NK-92 (cell line): ENCODE results near the gene IRAK1BP1.
"Not testable (repeated sequence)": the region's sequence is repeated elsewhere in the genome, so short reads cannot be mapped to it uniquely, and the experiment has no call there.

Experiments
- DNase-seq: peaks from one replicate; lab custom pipeline; 2025; ENCODE audit not compliant: unreplicated experiment; lab: John Stamatoyannopoulos, UW

IRAK1BP1 gene

GRCh38 chr6:78883651-78884050 lies 16.3 kb downstream of the IRAK1BP1 start:
- DNase-seq, result no peak

- not testable (repeated sequence) for DNase-seq
These were observed 22.6 kb downstream of the IRAK1BP1 start for GRCh38 chr6:78889901-78890300.

GRCh38 chr6:78896227-78896626 lies 28.9 kb downstream of the IRAK1BP1 start:
- no peak for DNase-seq

GRCh38 chr6:78908621-78909020 lies 41.3 kb downstream of the IRAK1BP1 start:
- no peak for DNase-seq

GRCh38 chr6:78909391-78909790 lies 42.0 kb downstream of the IRAK1BP1 start:
- DNase-seq, result no peak

GRCh38 chr6:78910010-78910409 lies 42.7 kb downstream of the IRAK1BP1 start:
- DNase-seq, result no peak

- no peak for DNase-seq
These were observed 43.3 kb downstream of the IRAK1BP1 start for GRCh38 chr6:78910591-78911171.

- DNase-seq, result no peak
These were observed 44.0 kb downstream of the IRAK1BP1 start for GRCh38 chr6:78911218-78911940.

GRCh38 chr6:78916411-78916810 lies 49.1 kb downstream of the IRAK1BP1 start:
- DNase-seq, result no peak

- no peak for DNase-seq
These were observed 50.4 kb downstream of the IRAK1BP1 start for GRCh38 chr6:78917788-78918187.

- DNase-seq, result not testable (repeated sequence)
These were observed 53.8 kb downstream of the IRAK1BP1 start for GRCh38 chr6:78921168-78921567.

GRCh38 chr6:78925317-78925716 lies 58.0 kb downstream of the IRAK1BP1 start:
- no peak for DNase-seq

- DNase-seq, result no peak
These were observed 68.2 kb downstream of the IRAK1BP1 start for GRCh38 chr6:78935553-78935952.

- no peak for DNase-seq
These were observed 69.2 kb downstream of the IRAK1BP1 start for GRCh38 chr6:78936515-78936914.

GRCh38 chr6:78942446-78942845 lies 75.1 kb downstream of the IRAK1BP1 start:
- DNase-seq, result no peak

GRCh38 chr6:78947529-78947928 lies 80.2 kb downstream of the IRAK1BP1 start:
- no peak for DNase-seq

GRCh38 chr6:78947962-78948361 lies 80.6 kb downstream of the IRAK1BP1 start:
- DNase-seq, result no peak

- no peak for DNase-seq
These were observed 81.4 kb downstream of the IRAK1BP1 start for GRCh38 chr6:78948785-78949184.

- DNase-seq, result no peak
These were observed 85.0 kb downstream of the IRAK1BP1 start for GRCh38 chr6:78952362-78952761.
